Endothelial cell of umbilical vein (primary cell): ENCODE results near the gene SUGCT. TPM values are rescaled to one million over a fixed set of nuclear protein-coding genes. Genes with fewer than 3 reads are reported as not detected.

Source experiments
- BruUV-seq: library from RNA; stranded (reverse); fragments of 400-500 nt; replicated peaks from 2 replicates; lab custom pipeline; 2021; lab: Mats Ljungman, UMichigan
- CTCF ChIA-PET: fragments of 300-600, 350-600 bp; sonication (Branson Sonifier 250); formaldehyde crosslinking; loops from one replicate; lab custom pipeline; 2021; ENCODE audit warnings: antibody characterized with exemption, inconsistent platforms; lab: Charles Lee
- POLR2A ChIA-PET: fragments of 300-600, 350-600 bp; sonication (Branson Sonifier 250); formaldehyde crosslinking; loops from one replicate; lab custom pipeline; 2021; ENCODE audit warnings: antibody characterized with exemption, inconsistent platforms; lab: Charles Lee
- DNase-seq: peaks from one replicate; pipeline ENCODE4 v3.0.0-alpha.2; 2011; ENCODE audit warnings: low read depth, low spot score
- FAIRE-seq: peaks from 2 replicates; lab custom pipeline; 2011; peaks lifted over from hg19 to GRCh38; lab: Jason Lieb, UNC
- H2AFZ ChIP-seq: 2 replicates; pipeline ENCODE4 v1.6.0; 2012; ENCODE audit warnings: low read depth, low read length, control low read depth, inconsistent platforms
- H3K27ac ChIP-seq: 2 replicates; pipeline ENCODE4 v1.5.1; 2011; ENCODE audit warnings: low read depth, mild to moderate bottlenecking, control low read depth, low read length, moderate library complexity; ENCODE audit not compliant: insufficient read depth
- H3K27me3 ChIP-seq, 2 experiments: 2 replicates each; pipeline versions ENCODE4 v1.6.0 to v1.6.1; 2011; ENCODE audit warnings: low read length in 2 of 2, mixed read lengths in 1 of 2; ENCODE audit not compliant: control insufficient read depth in 2 of 2, insufficient read depth in 2 of 2
- H3K36me3 ChIP-seq, 2 experiments: 2 replicates in 1 of 2; 3 replicates in 1 of 2; pipeline ENCODE4 v1.5.1; 2011; ENCODE audit warnings: low read length in 2 of 2, mild to moderate bottlenecking in 1 of 2, moderate library complexity in 1 of 2; ENCODE audit not compliant: control insufficient read depth in 2 of 2, insufficient read depth in 2 of 2; ENCODE audit errors: extremely low read depth in 1 of 2
- H3K4me1 ChIP-seq: 3 replicates; pipeline ENCODE4 v1.5.1; 2011; ENCODE audit warnings: mild to moderate bottlenecking, low read length; ENCODE audit not compliant: control insufficient read depth, insufficient read depth; ENCODE audit errors: extremely low read depth
- H3K4me2 ChIP-seq: 2 replicates; pipeline ENCODE4 v1.6.1; 2011; ENCODE audit warnings: low read length, control low read depth, mixed read lengths; ENCODE audit not compliant: insufficient read depth
- H3K4me3 ChIP-seq, 3 experiments: fragments of 200-600 bp in 1 of 3; sonication (generic), shearing (Covaris generic) in 1 of 3; replicated peaks in 1 of 3; 2 replicates each; pipeline ENCODE4 v1.5.1; 2011 to 2016; ENCODE audit warnings: control low read depth in 3 of 3, low read length in 3 of 3, mild to moderate bottlenecking in 2 of 3, inconsistent platforms in 1 of 3, low read depth in 1 of 3, moderate library complexity in 1 of 3; ENCODE audit not compliant: insufficient read depth in 1 of 3
- H3K79me2 ChIP-seq: 2 replicates; pipeline ENCODE4 v1.6.0; 2012; ENCODE audit warnings: low read length, inconsistent platforms; ENCODE audit not compliant: control insufficient read depth, insufficient read depth
- H3K9ac ChIP-seq: replicated peaks from 2 replicates; pipeline ENCODE3; 2011; ENCODE audit warnings: low read length, control low read depth; ENCODE audit not compliant: insufficient read depth; ENCODE audit errors: extremely low read depth
- H3K9me1 ChIP-seq: replicated peaks from 3 replicates; pipeline ENCODE4 v1.6.0; 2011; ENCODE audit warnings: mild to moderate bottlenecking, low read length; ENCODE audit not compliant: control insufficient read depth, insufficient read depth; ENCODE audit errors: extremely low read depth
- H3K9me3 ChIP-seq: replicated peaks from 2 replicates; pipeline ENCODE4 v1.5.1; 2012; ENCODE audit warnings: low read length, inconsistent platforms; ENCODE audit not compliant: control insufficient read depth, insufficient read depth
- H4K20me1 ChIP-seq: replicated peaks from 2 replicates; pipeline ENCODE3; 2011; ENCODE audit warnings: mild to moderate bottlenecking, low read length; ENCODE audit not compliant: control insufficient read depth, insufficient read depth; ENCODE audit errors: extremely low read depth
- EZH2 ChIP-seq: IDR thresholded peaks from 2 replicates; pipeline ENCODE4 v1.6.1; 2012; ENCODE audit warnings: borderline replicate concordance, low read depth, mild to moderate bottlenecking, moderate library complexity, low read length, inconsistent platforms; ENCODE audit not compliant: severe bottlenecking
- FOS ChIP-seq: IDR thresholded peaks from 2 replicates; pipeline ENCODE4 v1.6.1; 2011; ENCODE audit warnings: mild to moderate bottlenecking, low read length, moderate library complexity, borderline replicate concordance; ENCODE audit not compliant: insufficient read depth
- GATA2 ChIP-seq: IDR thresholded peaks from 2 replicates; pipeline ENCODE4 v1.7.0; 2011; ENCODE audit warnings: low read depth, mild to moderate bottlenecking, moderate library complexity, mixed read lengths, low read length; ENCODE audit not compliant: insufficient read length, insufficient read depth
- JUN ChIP-seq: IDR thresholded peaks from 2 replicates; pipeline ENCODE4 v1.6.1; 2011; ENCODE audit warnings: borderline replicate concordance, low read depth; ENCODE audit not compliant: insufficient read length, insufficient read depth
- MYC ChIP-seq: IDR thresholded peaks from one replicate; pipeline ENCODE4 v1.6.1; 2011; ENCODE audit warnings: mild to moderate bottlenecking, low read depth, low read length
- POLR2A ChIP-seq: IDR thresholded peaks from 2 replicates; pipeline ENCODE4 v1.6.1; 2012; ENCODE audit warnings: low read depth, mild to moderate bottlenecking, control low read depth, low read length
- POLR2AphosphoS5 ChIP-seq: IDR thresholded peaks from 2 replicates; pipeline ENCODE4 v1.6.1; 2012; ENCODE audit warnings: low read depth, mild to moderate bottlenecking, control low read depth, low read length, moderate library complexity; ENCODE audit not compliant: insufficient read depth
- dilution Hi-C: fragments of 300-500 bp; cut with MboI; formaldehyde crosslinking; loops from one replicate; pipeline ENCODE4 v1.15.0; 2019; ENCODE audit warnings: low sequenced_read_pairs; ENCODE audit not compliant: extremely low pct_ligation_motif_present
- intact Hi-C: fragments of 100-400 bp; cut with micrococcal nuclease; formaldehyde crosslinking; loops from one replicate; pipeline ENCODE4 v1.10.0; 2022
- polyA plus RNA-seq, 4 experiments: library from polyadenylated mRNA; depleted of rRNA in 3 of 4; stranded (reverse) in 3 of 4; unstranded in 1 of 4; fragments of >200 nt; gene quantifications; 2 replicates each; pipeline versions ENCODE4 v1.2.1 to v1.2.3, GENCODE V29; 2011 to 2012; ENCODE audit warnings: missing spikeins in 1 of 4
- total RNA-seq: library from RNA; stranded (reverse); gene quantifications from 2 replicates; pipeline ENCODE4 v1.2.3, GENCODE V29; 2021
- TF ChIP-seq, protein P1 (sequence below): IDR thresholded peaks from 2 replicates; pipeline ENCODE4 v1.6.1; 2011; ENCODE audit not compliant: insufficient read depth, insufficient read length
- TF ChIP-seq, protein P2 (sequence below), 2 donors: IDR thresholded peaks; 1 replicate in 1 of 2; 2 replicates in 1 of 2; pipeline ENCODE4 v1.5.1; 2011; ENCODE audit warnings: low read length in 2 of 2, mild to moderate bottlenecking in 2 of 2, moderate library complexity in 2 of 2, control low read depth in 1 of 2, inconsistent platforms in 1 of 2, low read depth in 1 of 2; ENCODE audit not compliant: insufficient read depth in 1 of 2; ENCODE audit errors: extremely low read depth in 1 of 2

Gene SUGCT
- total and polyA plus RNA-seq, 2 donors (not counting 3 experiments of a cell fraction or from before 2014, with no cell fraction given): 1.2 to 1.4 TPM

DNA sequence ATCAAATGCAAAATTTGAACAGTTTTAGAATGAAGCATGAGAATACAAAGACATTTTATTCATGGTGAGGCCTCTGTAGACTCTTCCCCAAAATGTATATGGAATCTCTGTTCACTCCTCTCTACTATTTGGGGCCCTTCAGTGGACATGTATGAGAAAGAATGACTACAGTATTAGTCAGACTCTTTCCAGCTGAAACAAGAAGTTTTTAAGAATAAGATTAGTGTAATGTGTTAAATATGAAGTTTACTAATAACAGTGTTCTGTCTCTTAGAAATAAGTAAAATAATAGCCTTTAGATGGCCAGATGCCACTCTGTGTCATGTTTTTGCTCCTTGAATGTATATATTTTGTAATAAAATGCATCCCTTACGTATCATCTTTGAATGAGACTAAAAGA, 585.6 kb downstream of the SUGCT start:
- Histone ChIP-seq H3K9me1 (no peaks in the 10 kb centered on the region), H3K27ac (no peak overlapping the region), H3K4me1 (peaks cover 4% of the 10 kb centered on the region), H4K20me1 (no peaks in the 10 kb centered on the region), H3K9ac (no peak overlapping the region), H3K9me3 (no peaks in the 10 kb centered on the region), H3K27me3 (peaks cover 3 to 6% of the 10 kb centered on the region in 2 experiments), H3K4me2 (no peak overlapping the region), H3K36me3 (no peaks in the 10 kb centered on the region), H3K4me3 (no peak overlapping the region), H3K79me2 (no peaks in the 10 kb centered on the region), H2AFZ (no peak overlapping the region)
- no TSS peak for BruUV-seq
- POLR2A ChIA-PET: no interaction called here
- intact Hi-C loops (loop anchor here (10.0 kb wide), 1 partner anchor 376 kb away; no protein-coding TSS in a partner anchor), dilution Hi-C loops (no loop called here)
- CTCF ChIA-PET: interaction anchor here (1.2 kb wide), 1 partner anchor 9 kb away, joined by 3 read pairs; no protein-coding TSS in a partner anchor
- DNase-seq (no peak), FAIRE-seq (no peak)
- no peak for TF ChIP-seq POLR2A
- TF ChIP-seq MYC: no peak
- TF ChIP-seq, protein P1, sequence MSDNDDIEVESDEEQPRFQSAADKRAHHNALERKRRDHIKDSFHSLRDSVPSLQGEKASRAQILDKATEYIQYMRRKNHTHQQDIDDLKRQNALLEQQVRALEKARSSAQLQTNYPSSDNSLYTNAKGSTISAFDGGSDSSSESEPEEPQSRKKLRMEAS: no peak
- TF ChIP-seq JUN: no peak

DNA sequence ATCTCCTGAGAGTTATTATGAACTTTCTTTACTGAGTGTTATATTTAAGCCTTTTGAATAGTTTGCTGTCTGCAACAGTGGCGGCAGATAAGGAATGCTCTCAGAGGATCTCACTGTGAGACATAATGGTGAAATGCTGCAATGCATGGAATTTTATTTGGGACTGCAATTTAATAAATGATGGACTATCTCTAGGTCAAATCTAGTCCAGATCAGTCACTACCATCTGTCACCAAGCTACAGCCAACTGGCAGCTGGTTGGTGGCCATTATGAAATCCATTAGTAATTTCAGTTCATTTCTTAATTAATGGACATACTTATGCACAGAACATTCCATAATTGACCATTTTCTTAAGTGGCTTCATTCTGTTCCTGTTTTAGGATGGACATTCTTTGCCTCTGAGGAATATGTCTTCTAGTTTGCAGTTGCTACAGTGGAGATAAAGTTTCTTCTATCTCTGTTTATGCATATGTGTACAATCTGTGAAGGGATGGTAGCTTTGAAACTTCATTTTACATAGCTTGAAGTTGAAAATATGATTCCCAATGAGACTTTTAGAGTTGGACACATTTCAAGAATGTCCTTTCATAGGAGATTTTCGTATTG, 586.6 kb downstream of the SUGCT start:
- DNase-seq (no peak), FAIRE-seq (no peak)
- intact Hi-C loops: loop anchor here (10.0 kb wide), 1 partner anchor 377 kb away; no protein-coding TSS in a partner anchor
- Histone ChIP-seq H3K4me1 (peaks cover 4% of the 10 kb centered on the region), H3K9me1 (no peaks in the 10 kb centered on the region), H3K27me3 (peaks cover 3 to 11% of the 10 kb centered on the region in 2 experiments), H3K4me2 (no peak overlapping the region), H3K79me2 (no peaks in the 10 kb centered on the region), H3K27ac (no peak overlapping the region), H3K36me3 (no peaks in the 10 kb centered on the region), H2AFZ (no peak overlapping the region), H3K9ac (no peak overlapping the region), H4K20me1 (no peaks in the 10 kb centered on the region), H3K4me3 (no peak overlapping the region), H3K9me3 (no peaks in the 10 kb centered on the region)
- CTCF ChIA-PET: interaction anchor here (1.1 to 1.2 kb wide), 2 partner anchors 10 to 489 kb away, joined by 3 read pairs; no protein-coding TSS in a partner anchor
- no TSS peak for BruUV-seq
- dilution Hi-C loops: no loop called here
- POLR2A ChIA-PET: no interaction called here
- TF ChIP-seq JUN (no peak), POLR2AphosphoS5 (no peak), GATA2 (no peak), FOS (no peak), POLR2A (no peak), EZH2 (no peak), MYC (no peak)
- TF ChIP-seq, protein P2, sequence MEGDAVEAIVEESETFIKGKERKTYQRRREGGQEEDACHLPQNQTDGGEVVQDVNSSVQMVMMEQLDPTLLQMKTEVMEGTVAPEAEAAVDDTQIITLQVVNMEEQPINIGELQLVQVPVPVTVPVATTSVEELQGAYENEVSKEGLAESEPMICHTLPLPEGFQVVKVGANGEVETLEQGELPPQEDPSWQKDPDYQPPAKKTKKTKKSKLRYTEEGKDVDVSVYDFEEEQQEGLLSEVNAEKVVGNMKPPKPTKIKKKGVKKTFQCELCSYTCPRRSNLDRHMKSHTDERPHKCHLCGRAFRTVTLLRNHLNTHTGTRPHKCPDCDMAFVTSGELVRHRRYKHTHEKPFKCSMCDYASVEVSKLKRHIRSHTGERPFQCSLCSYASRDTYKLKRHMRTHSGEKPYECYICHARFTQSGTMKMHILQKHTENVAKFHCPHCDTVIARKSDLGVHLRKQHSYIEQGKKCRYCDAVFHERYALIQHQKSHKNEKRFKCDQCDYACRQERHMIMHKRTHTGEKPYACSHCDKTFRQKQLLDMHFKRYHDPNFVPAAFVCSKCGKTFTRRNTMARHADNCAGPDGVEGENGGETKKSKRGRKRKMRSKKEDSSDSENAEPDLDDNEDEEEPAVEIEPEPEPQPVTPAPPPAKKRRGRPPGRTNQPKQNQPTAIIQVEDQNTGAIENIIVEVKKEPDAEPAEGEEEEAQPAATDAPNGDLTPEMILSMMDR (IDR thresholded peaks at IDR 0.05; ENCODE audit: extremely low read depth in 1 of 2, insufficient read depth in 1 of 2, low read depth in 1 of 2, low read length in 2 of 2): no peak
- TF ChIP-seq, protein P1: no peak
